BE2C (cell line): ENCODE results near the gene ABR.
"Not testable (repeated sequence)": the region's sequence is repeated elsewhere in the genome, so short reads cannot be mapped to it uniquely, and the experiment has no call there.

ENCODE experiments used
- DNase-seq: peaks from one replicate; pipeline ENCODE4 v3.0.0-alpha.2; 2020
- H3K27me3 ChIP-seq: fragments of 250-450 bp; sonication (Bioruptor Pico); 2 replicates; pipeline ENCODE4 v1.5.1; 2020; ENCODE audit warnings: mild to moderate bottlenecking
- H3K36me3 ChIP-seq: fragments of 250-450 bp; sonication (Bioruptor Pico); 2 replicates; pipeline ENCODE4 v1.5.1; 2020; ENCODE audit warnings: mild to moderate bottlenecking
- H3K4me1 ChIP-seq: fragments of 250-450 bp; sonication (Bioruptor Pico); 2 replicates; pipeline ENCODE4 v1.5.1; 2020
- H3K4me3 ChIP-seq: 2 replicates; pipeline ENCODE4 v1.5.1; 2011; ENCODE audit warnings: low read depth, low read length
- H3K9me3 ChIP-seq: fragments of 250-450 bp; sonication (Bioruptor Pico); 2 replicates; pipeline ENCODE4 v1.5.1; 2020
- CTCF ChIP-seq: IDR thresholded peaks from 2 replicates; pipeline ENCODE4 v1.5.1; 2012; ENCODE audit warnings: mild to moderate bottlenecking, low read depth, low read length

Gene ABR

GRCh38 chr17:1158879-1159278, 20.9 kb downstream of the ABR start:
- DNase-seq: no peak
- H3K4me3 ChIP-seq: no peak overlapping the region
- H3K27me3 ChIP-seq: peaks cover 6% of the 10 kb centered on the region; the same call in 1 of the 2 replicates
- H3K9me3 ChIP-seq: no peaks in the 10 kb centered on the region
- no peak for TF ChIP-seq CTCF
- no peaks in the 10 kb centered on the region for H3K36me3 ChIP-seq
- no peaks in the 10 kb centered on the region for H3K4me1 ChIP-seq

GRCh38 chr17:1156864-1157263, 22.9 kb downstream of the ABR start:
- H3K27me3 ChIP-seq: no peaks in the 10 kb centered on the region
- no peaks in the 10 kb centered on the region for H3K36me3 ChIP-seq
- no peaks in the 10 kb centered on the region for H3K4me1 ChIP-seq
- no peak for DNase-seq
- H3K9me3 ChIP-seq: no peaks in the 10 kb centered on the region
- no peak for TF ChIP-seq CTCF
- no peak overlapping the region for H3K4me3 ChIP-seq

GRCh38 chr17:1154704-1155103, 25.1 kb downstream of the ABR start:
- Histone ChIP-seq H3K36me3 (no peaks in the 10 kb centered on the region), H3K27me3 (no peaks in the 10 kb centered on the region), H3K4me1 (no peaks in the 10 kb centered on the region), H3K9me3 (no peaks in the 10 kb centered on the region), H3K4me3 (no peak overlapping the region)
- TF ChIP-seq CTCF: no peak
- no peak for DNase-seq

- DNase-seq: peak; percentile 70
- no peaks in the 10 kb centered on the region for H3K36me3 ChIP-seq
- no peaks in the 10 kb centered on the region for H3K9me3 ChIP-seq
- no peaks in the 10 kb centered on the region for H3K27me3 ChIP-seq
- no peak for TF ChIP-seq CTCF
- no peaks in the 10 kb centered on the region for H3K4me1 ChIP-seq
- H3K4me3 ChIP-seq: peak overlapping the region; percentile 28
Observed at GRCh38 chr17:1153795-1154546, 25.8 kb downstream of the ABR start.

- not testable (repeated sequence) for H3K9me3 ChIP-seq, DNase-seq, H3K4me3 ChIP-seq, H3K36me3 ChIP-seq, H3K4me1 ChIP-seq, H3K27me3 ChIP-seq
Observed at GRCh38 chr17:1152582-1152981, 27.2 kb downstream of the ABR start.

GRCh38 chr17:1150863-1151600, 28.7 kb downstream of the ABR start:
- no peaks in the 10 kb centered on the region for H3K36me3 ChIP-seq
- no peak for DNase-seq
- no peak for TF ChIP-seq CTCF

More at GRCh38 chr17:1150863-1151600, 28.7 kb downstream of the ABR start:
- no peaks in the 10 kb centered on the region for H3K4me1 ChIP-seq
- H3K27me3 ChIP-seq: no peaks in the 10 kb centered on the region
- H3K4me3 ChIP-seq: no peak overlapping the region
- no peaks in the 10 kb centered on the region for H3K9me3 ChIP-seq
